ENCODE measurements around the gene SCML1.
"Not testable (repeated sequence)": the region's sequence is repeated elsewhere in the genome, so short reads cannot be mapped to it uniquely, and the experiment has no call there.

GRCh38 chrX:17786554-17787347 is 49.5 kb downstream of the SCML1 start:
- not testable (repeated sequence) for TF ChIP-seq CTCF (IDR thresholded peaks at IDR 0.05; ENCODE audit: low read depth, low read length, poor library complexity, severe bottlenecking); EZH2phosphoT487 (IDR thresholded peaks at IDR 0.05; ENCODE audit: borderline replicate concordance, low read length)
